ENCODE data around the gene ADAMTSL2.

Gene ADAMTSL2

DNA sequence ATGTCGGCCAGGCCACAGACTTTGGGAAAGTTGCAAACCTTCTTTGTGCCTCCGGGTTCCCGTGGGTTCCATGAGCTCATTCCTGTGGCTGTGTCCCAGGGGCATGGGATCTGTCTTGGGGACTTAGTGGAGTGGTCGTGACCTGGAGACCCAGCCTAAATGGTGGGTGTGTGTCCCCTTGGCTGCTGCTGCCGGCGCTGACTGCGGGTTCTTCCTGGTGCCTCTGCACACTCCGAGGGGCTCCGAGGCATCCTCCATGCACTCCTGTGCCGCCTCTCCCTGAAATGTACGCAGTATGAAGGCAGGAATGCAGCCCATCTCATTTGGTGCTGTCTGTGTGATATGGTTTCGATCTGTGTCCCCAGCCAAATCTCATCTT is 34.6 kb upstream of the ADAMTSL2 start:
- H3K9me3 ChIP-seq (ENCODE audit: control insufficient read depth, insufficient read depth, low read length): peaks cover 10% of the 10 kb centered on the region; the same call in 1 of the 2 replicates
- H3K27me3 ChIP-seq (ENCODE audit: control insufficient read depth, low read length): 0 out of 2 replicates have a peak, but pooled peaks cover 5% of the 10 kb centered on the region

DNA sequence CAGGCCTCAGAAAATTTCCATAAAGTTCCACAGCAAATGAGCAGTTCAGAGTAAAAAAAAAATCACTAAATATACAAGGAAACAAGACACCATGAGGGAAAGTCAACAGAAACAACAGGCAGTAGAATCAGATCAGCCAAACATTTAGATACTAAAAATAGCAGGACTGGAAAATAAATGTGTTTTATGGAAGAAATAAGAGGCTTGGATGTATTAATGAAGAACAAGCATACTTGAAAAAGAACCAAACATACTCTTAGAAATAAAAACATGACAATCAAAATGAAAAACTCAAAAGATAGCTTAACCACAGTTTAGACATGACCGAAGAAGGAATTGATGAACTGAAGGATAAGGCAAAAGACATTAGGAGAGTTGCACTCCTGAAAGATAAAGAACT is 32.4 kb upstream of the ADAMTSL2 start:
- no peaks in the 10 kb centered on the region for H3K79me2 ChIP-seq (ENCODE audit: control insufficient read depth, low read length)
- H3K27me3 ChIP-seq (ENCODE audit: control insufficient read depth, low read length): 0 out of 2 replicates have a peak, but pooled peaks cover 5% of the 10 kb centered on the region
- H3F3A ChIP-seq (ENCODE audit: control insufficient read depth, insufficient read depth): no peaks in the 10 kb centered on the region
- no peak for TF ChIP-seq EZH2phosphoT487 (IDR thresholded peaks at IDR 0.05; ENCODE audit: borderline replicate concordance, low read length)
- TF ChIP-seq, protein P1, sequence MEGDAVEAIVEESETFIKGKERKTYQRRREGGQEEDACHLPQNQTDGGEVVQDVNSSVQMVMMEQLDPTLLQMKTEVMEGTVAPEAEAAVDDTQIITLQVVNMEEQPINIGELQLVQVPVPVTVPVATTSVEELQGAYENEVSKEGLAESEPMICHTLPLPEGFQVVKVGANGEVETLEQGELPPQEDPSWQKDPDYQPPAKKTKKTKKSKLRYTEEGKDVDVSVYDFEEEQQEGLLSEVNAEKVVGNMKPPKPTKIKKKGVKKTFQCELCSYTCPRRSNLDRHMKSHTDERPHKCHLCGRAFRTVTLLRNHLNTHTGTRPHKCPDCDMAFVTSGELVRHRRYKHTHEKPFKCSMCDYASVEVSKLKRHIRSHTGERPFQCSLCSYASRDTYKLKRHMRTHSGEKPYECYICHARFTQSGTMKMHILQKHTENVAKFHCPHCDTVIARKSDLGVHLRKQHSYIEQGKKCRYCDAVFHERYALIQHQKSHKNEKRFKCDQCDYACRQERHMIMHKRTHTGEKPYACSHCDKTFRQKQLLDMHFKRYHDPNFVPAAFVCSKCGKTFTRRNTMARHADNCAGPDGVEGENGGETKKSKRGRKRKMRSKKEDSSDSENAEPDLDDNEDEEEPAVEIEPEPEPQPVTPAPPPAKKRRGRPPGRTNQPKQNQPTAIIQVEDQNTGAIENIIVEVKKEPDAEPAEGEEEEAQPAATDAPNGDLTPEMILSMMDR (IDR thresholded peaks at IDR 0.05; ENCODE audit: low read depth, low read length, poor library complexity, severe bottlenecking): no peak
- no peaks in the 10 kb centered on the region for H3K36me3 ChIP-seq (ENCODE audit: control insufficient read depth, low read length)
- H3K9me2 ChIP-seq (replicated peaks; ENCODE audit: control insufficient read depth, low read length): no peaks in the 10 kb centered on the region
- no peak overlapping the region for H3K4me3 ChIP-seq (ENCODE audit: low read length)
- no peaks in the 10 kb centered on the region for H3K4me1 ChIP-seq (ENCODE audit: control insufficient read depth, low read length)
- peaks cover 10% of the 10 kb centered on the region; the same call in 1 of the 2 replicates for H3K9me3 ChIP-seq (ENCODE audit: control insufficient read depth, insufficient read depth, low read length)
- H4K20me1 ChIP-seq (ENCODE audit: control insufficient read depth, insufficient read depth, low read depth, low read length): no peaks in the 10 kb centered on the region
- no peak overlapping the region for H3K27ac ChIP-seq (ENCODE audit: low read depth, low read length)
- H3K4me2 ChIP-seq (ENCODE audit: low read length): no peak overlapping the region

More for the DNA sequence above, 34.6 kb upstream of the ADAMTSL2 start:
- TF ChIP-seq, protein P1 (IDR thresholded peaks at IDR 0.05; ENCODE audit: low read depth, low read length, poor library complexity, severe bottlenecking): no peak
- no peak for TF ChIP-seq EZH2phosphoT487 (IDR thresholded peaks at IDR 0.05; ENCODE audit: borderline replicate concordance, low read length)
- Histone ChIP-seq H3K36me3 (ENCODE audit: control insufficient read depth, low read length) (no peaks in the 10 kb centered on the region), H3K79me2 (ENCODE audit: control insufficient read depth, low read length) (no peaks in the 10 kb centered on the region), H3K4me3 (ENCODE audit: low read length) (no peak overlapping the region), H3K27ac (ENCODE audit: low read depth, low read length) (no peak overlapping the region), H4K20me1 (ENCODE audit: control insufficient read depth, insufficient read depth, low read depth, low read length) (no peaks in the 10 kb centered on the region), H3K4me1 (ENCODE audit: control insufficient read depth, low read length) (no peaks in the 10 kb centered on the region), H3F3A (ENCODE audit: control insufficient read depth, insufficient read depth) (no peaks in the 10 kb centered on the region), H3K4me2 (ENCODE audit: low read length) (no peak overlapping the region), H3K9me2 (replicated peaks; ENCODE audit: control insufficient read depth, low read length) (no peaks in the 10 kb centered on the region)

DNA sequence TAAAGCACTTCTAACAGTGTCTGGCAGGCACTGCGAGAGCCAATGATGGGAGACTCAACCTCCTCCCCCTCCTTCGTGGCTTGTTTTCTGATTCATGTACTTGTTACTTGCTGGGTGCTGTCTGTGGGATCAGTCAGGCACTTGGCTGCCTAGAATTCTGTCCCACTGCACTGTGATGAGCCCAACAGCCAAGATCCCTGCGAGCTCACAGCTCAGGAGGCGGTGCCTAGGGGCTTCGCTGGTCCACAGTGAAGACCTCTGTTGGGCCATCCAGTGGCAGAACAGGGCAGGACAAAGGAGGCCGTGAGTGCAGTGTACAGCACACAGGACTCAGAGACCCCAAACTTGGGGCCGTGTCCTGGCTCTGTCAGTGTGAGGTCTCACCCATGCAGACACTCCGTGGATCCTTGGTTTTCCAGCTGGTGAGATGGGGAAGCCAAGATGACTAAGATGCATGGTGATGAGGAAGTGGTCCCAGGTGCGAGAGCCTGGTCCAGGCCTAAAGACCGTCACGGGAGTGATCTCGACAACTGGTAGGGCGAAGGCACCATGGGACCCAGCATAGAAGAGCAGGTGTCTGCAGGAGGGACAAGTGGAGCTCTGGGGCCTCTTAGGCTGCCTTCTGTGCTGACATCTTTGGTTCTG is 29.2 kb upstream of the ADAMTSL2 start:
- Histone ChIP-seq H3K36me3 (ENCODE audit: control insufficient read depth, low read length) (no peaks in the 10 kb centered on the region), H3F3A (ENCODE audit: control insufficient read depth, insufficient read depth) (no peaks in the 10 kb centered on the region), H3K4me2 (ENCODE audit: low read length) (no peak overlapping the region), H3K9me3 (ENCODE audit: control insufficient read depth, insufficient read depth, low read length) (peaks cover 10% of the 10 kb centered on the region; the same call in 1 of the 2 replicates), H3K27ac (ENCODE audit: low read depth, low read length) (no peak overlapping the region), H3K4me1 (ENCODE audit: control insufficient read depth, low read length) (no peaks in the 10 kb centered on the region), H3K9me2 (replicated peaks; ENCODE audit: control insufficient read depth, low read length) (no peaks in the 10 kb centered on the region), H3K27me3 (ENCODE audit: control insufficient read depth, low read length) (0 out of 2 replicates have a peak, but pooled peaks cover 5% of the 10 kb centered on the region), H3K79me2 (ENCODE audit: control insufficient read depth, low read length) (no peaks in the 10 kb centered on the region), H4K20me1 (ENCODE audit: control insufficient read depth, insufficient read depth, low read depth, low read length) (no peaks in the 10 kb centered on the region), H3K4me3 (ENCODE audit: low read length) (no peak overlapping the region)
- no peak for TF ChIP-seq EZH2phosphoT487 (IDR thresholded peaks at IDR 0.05; ENCODE audit: borderline replicate concordance, low read length)
- TF ChIP-seq, protein P1 (IDR thresholded peaks at IDR 0.05; ENCODE audit: low read depth, low read length, poor library complexity, severe bottlenecking): no peak

Data from DOHH2 (cell line).